Esophagus muscularis mucosa (tissue), 4 donors: ENCODE measurements around the gene DLL3. TPM values are rescaled to one million over a fixed set of nuclear protein-coding genes. Genes with fewer than 3 reads are reported as not detected.

Experiments used
- DNase-seq: peaks from one replicate; pipeline ENCODE4 v3.0.0-alpha.2; 2017; ENCODE audit errors: extremely low spot score
- H3K27ac ChIP-seq, 4 donors: fragments of 200-600 bp; sonication (generic); replicated peaks in 1 of 4; 1 replicate in 3 of 4; 2 replicates in 1 of 4; pipeline ENCODE4 v1.5.1; 2016 to 2019; ENCODE audit warnings: mild to moderate bottlenecking in 1 of 4
- H3K27me3 ChIP-seq, 4 donors: fragments of 200-600 bp; sonication (generic); one replicate each; pipeline versions ENCODE4 v1.5.1 to v1.6.0; 2016 to 2019
- H3K36me3 ChIP-seq, 4 donors: fragments of 200-600 bp; sonication (generic); one replicate each; pipeline ENCODE4 v1.5.1; 2016 to 2019
- H3K4me1 ChIP-seq, 4 donors: fragments of 200-600 bp; sonication (generic); one replicate each; pipeline ENCODE4 v1.5.1; 2016 to 2019
- H3K4me3 ChIP-seq, 4 donors: fragments of 200-600 bp; sonication (generic); 1 replicate in 2 of 4; 2 replicates in 2 of 4; pipeline ENCODE4 v1.5.1; 2016 to 2019; ENCODE audit warnings: mild to moderate bottlenecking in 4 of 4, moderate library complexity in 1 of 4
- H3K9me3 ChIP-seq, 4 donors: fragments of 200-600 bp; sonication (generic); 1 replicate in 3 of 4; 2 replicates in 1 of 4; pipeline ENCODE4 v1.5.1; 2016 to 2019
- CTCF ChIP-seq, 3 experiments: fragments of 200-600 bp in 2 of 3; fragments of 450-650 bp in 1 of 3; sonication (generic) in 2 of 3; IDR thresholded peaks; one replicate each; pipeline ENCODE4 v1.5.1; 2017 to 2019; ENCODE audit warnings: antibody characterized with exemption in 3 of 3, mild to moderate bottlenecking in 2 of 3, moderate library complexity in 1 of 3
- EP300 ChIP-seq: sonication (generic); formaldehyde crosslinking; IDR thresholded peaks from one replicate; pipeline ENCODE4 v1.6.1; 2017; ENCODE audit warnings: antibody characterized with exemption
- POLR2A ChIP-seq: fragments of 450-650 bp; IDR thresholded peaks from one replicate; pipeline ENCODE4 v1.6.1; 2017; ENCODE audit warnings: antibody characterized with exemption, moderate library complexity, mild to moderate bottlenecking, low read depth
- POLR2AphosphoS5 ChIP-seq, 2 donors: sonication (generic); formaldehyde crosslinking; IDR thresholded peaks; one replicate each; pipeline ENCODE4 v1.6.1; 2017; ENCODE audit warnings: antibody characterized with exemption in 2 of 2
- WGBS: methylation state at CpG from one replicate; pipeline ENCODE4 v1.1.5; 2018; 5-methylcytosine and 5-hydroxymethylcytosine counted together
- intact Hi-C: fragments of 100-400 bp; cut with DNase I; formaldehyde crosslinking; loops from one replicate; pipeline ENCODE4 v1.15.1; 2023
- total RNA-seq, 4 donors: library from RNA; depleted of rRNA; stranded (reverse); fragments of >200 nt; gene quantifications; one replicate each; pipeline versions ENCODE4 v1.1.0 to v1.2.1, GENCODE V29; 2016

DLL3 gene
- total RNA-seq, 4 donors from 2014 or later: not detected

GRCh38 chr19:39515551-39516191 lies 16.9 kb downstream of the DLL3 start:
- no CpG with 5 or more reads among the region's 44 CpGs for WGBS
- Histone ChIP-seq H3K4me1 (peaks cover 10 to 19% (median 17%) of the 10 kb centered on the region in 4 donors), H3K9me3 (no peaks in the 10 kb centered on the region), H3K4me3 (peak overlapping the region; percentile 42 to 59 (median 47)), H3K27me3 (peaks cover 0 to 70% (median 29%) of the 10 kb centered on the region in 4 donors), H3K27ac (no peak overlapping the region), H3K36me3 (no peaks in the 10 kb centered on the region)
- DNase-seq: no peak
- intact Hi-C loops: no loop called here
- TF ChIP-seq POLR2A (no peak), EP300 (no peak), CTCF (IDR thresholded peaks at IDR 0.05) (no peak), POLR2AphosphoS5 (IDR thresholded peaks at IDR 0.05) (no peak)

GRCh38 chr19:39516270-39516669 lies 17.5 kb downstream of the DLL3 start:
- Histone ChIP-seq H3K9me3 (no peaks in the 10 kb centered on the region), H3K4me3 (peak overlapping the region in 2 of 4 donors; percentile 48 to 59), H3K36me3 (no peaks in the 10 kb centered on the region), H3K27ac (no peak overlapping the region), H3K27me3 (peaks cover 0 to 64% (median 29%) of the 10 kb centered on the region in 4 donors), H3K4me1 (peaks cover 10 to 19% (median 17%) of the 10 kb centered on the region in 4 donors)
- no peak for DNase-seq
- intact Hi-C loops: no loop called here
- WGBS: 51% methylated on average over 6 of the region's 6 CpGs
- TF ChIP-seq POLR2A: no peak

GRCh38 chr19:39517432-39517831 lies 18.7 kb downstream of the DLL3 start:
- Histone ChIP-seq H3K9me3 (no peaks in the 10 kb centered on the region), H3K4me3 (no peak overlapping the region), H3K36me3 (no peaks in the 10 kb centered on the region), H3K27ac (no peak overlapping the region), H3K4me1 (peaks cover 10 to 19% (median 17%) of the 10 kb centered on the region in 4 donors), H3K27me3 (peaks cover 0 to 52% (median 26%) of the 10 kb centered on the region in 4 donors)
- DNase-seq: no peak
- 74% methylated on average over 3 of the region's 3 CpGs for WGBS
- intact Hi-C loops: no loop called here
- no peak for TF ChIP-seq POLR2AphosphoS5 (IDR thresholded peaks at IDR 0.05)
- no peak for TF ChIP-seq CTCF (IDR thresholded peaks at IDR 0.05)
- TF ChIP-seq EP300: no peak
- TF ChIP-seq POLR2A: no peak

GRCh38 chr19:39518458-39518857 lies 19.7 kb downstream of the DLL3 start:
- H3K27ac ChIP-seq: no peak overlapping the region
- DNase-seq: no peak
- peaks cover 0 to 42% (median 23%) of the 10 kb centered on the region in 4 donors for H3K27me3 ChIP-seq
- no peak for TF ChIP-seq EP300
- no peak for TF ChIP-seq CTCF (IDR thresholded peaks at IDR 0.05)
- TF ChIP-seq POLR2A: no peak
- no peak for TF ChIP-seq POLR2AphosphoS5 (IDR thresholded peaks at IDR 0.05)
- no peaks in the 10 kb centered on the region for H3K36me3 ChIP-seq
- intact Hi-C loops: no loop called here
- WGBS: 63% methylated on average over 5 of the region's 5 CpGs
- no peaks in the 10 kb centered on the region for H3K9me3 ChIP-seq
- H3K4me1 ChIP-seq: peaks cover 10 to 19% (median 17%) of the 10 kb centered on the region in 4 donors
- no peak overlapping the region for H3K4me3 ChIP-seq

GRCh38 chr19:39518975-39519374 lies 20.2 kb downstream of the DLL3 start:
- peaks cover 10 to 19% (median 17%) of the 10 kb centered on the region in 4 donors for H3K4me1 ChIP-seq
- 68% methylated on average over 9 of the region's 9 CpGs for WGBS
- DNase-seq: no peak

More at GRCh38 chr19:39518975-39519374, 20.2 kb downstream of the DLL3 start:
- Histone ChIP-seq H3K36me3 (no peaks in the 10 kb centered on the region), H3K27ac (no peak overlapping the region), H3K4me3 (no peak overlapping the region), H3K9me3 (no peaks in the 10 kb centered on the region), H3K27me3 (peaks cover 0 to 37% (median 22%) of the 10 kb centered on the region in 4 donors)
- intact Hi-C loops: no loop called here
- TF ChIP-seq EP300 (no peak), POLR2A (no peak), POLR2AphosphoS5 (IDR thresholded peaks at IDR 0.05) (no peak), CTCF (IDR thresholded peaks at IDR 0.05) (no peak)
